Spinal cord (tissue), 4 donors: ENCODE measurements around the gene MYPN. TPM values are rescaled to one million over a fixed set of nuclear protein-coding genes. Genes with fewer than 3 reads are reported as not detected.

Source experiments
- polyA plus RNA-seq, 2 donors: library from polyadenylated mRNA; unstranded; fragments of 120-200 nt; gene quantifications; one replicate each; pipeline ENCODE4 v1.2.1, GENCODE V29; 2013; ENCODE audit not compliant: insufficient read length in 2 of 2
- total RNA-seq, 2 donors: library from RNA; depleted of rRNA in 1 of 2; stranded (reverse); fragments of 120-200 nt in 1 of 2; fragments of >200 nt in 1 of 2; gene quantifications; one replicate each; pipeline versions ENCODE4 v1.2.3 to v1.2.4, GENCODE V29; 2013 to 2014

MYPN gene
- total and polyA plus RNA-seq, 4 donors = 0.06 to 0.23 (median 0.10) TPM; not detected in 1

Other genes with a start within 250 kb of the MYPN start
- 10 to 100 TPM; 20.9 to 31.1 TPM for gene SIRT1, start 224.8 kb upstream of the MYPN start, total RNA-seq
- gene SIRT1, start 224.8 kb upstream of the MYPN start, polyA plus RNA-seq = 10 to 100 TPM; 18.4 to 22.7 TPM
- gene HERC4, start 34.2 kb upstream of the MYPN start, total RNA-seq = 10 to 100 TPM; 48.0 to 89.5 TPM
- gene HERC4, start 34.2 kb upstream of the MYPN start, polyA plus RNA-seq = 10 to 100 TPM; 41.8 to 43.1 TPM
- gene ATOH7, start 122.6 kb downstream of the MYPN start, total RNA-seq = under 1 TPM in 1 of 2 donors, not detected in 1; 0.39 TPM
- under 1 TPM; 0.92 to 0.99 TPM for gene ATOH7, start 122.6 kb downstream of the MYPN start, polyA plus RNA-seq
- 10 to 100 TPM; 32.1 to 44.8 TPM for gene HNRNPH3, start 222.6 kb downstream of the MYPN start, total RNA-seq
- 100 to 1,000 TPM; 253 to 266 TPM for gene HNRNPH3, start 222.6 kb downstream of the MYPN start, polyA plus RNA-seq
- 10 to 100 TPM in 1 of 2 donors, 1 to 10 TPM in 1; 7.9 to 10.7 TPM for gene PBLD, start 223.4 kb downstream of the MYPN start, total RNA-seq
- 10 to 100 TPM; 14.4 to 16.9 TPM for gene PBLD, start 223.4 kb downstream of the MYPN start, polyA plus RNA-seq